HG03378 (cell line): ENCODE data around the gene SELENOM.
"Not testable (repeated sequence)": the region's sequence is repeated elsewhere in the genome, so short reads cannot be mapped to it uniquely, and the experiment has no call there.

Experiments
- ATAC-seq: cut with Tn5 transposase; IDR thresholded peaks from one replicate; pipeline ENCODE4 v1.9.1; 2021; ENCODE audit warnings: mild to moderate bottlenecking, moderate library complexity; ENCODE audit not compliant: unreplicated experiment

The SELENOM gene

DNA sequence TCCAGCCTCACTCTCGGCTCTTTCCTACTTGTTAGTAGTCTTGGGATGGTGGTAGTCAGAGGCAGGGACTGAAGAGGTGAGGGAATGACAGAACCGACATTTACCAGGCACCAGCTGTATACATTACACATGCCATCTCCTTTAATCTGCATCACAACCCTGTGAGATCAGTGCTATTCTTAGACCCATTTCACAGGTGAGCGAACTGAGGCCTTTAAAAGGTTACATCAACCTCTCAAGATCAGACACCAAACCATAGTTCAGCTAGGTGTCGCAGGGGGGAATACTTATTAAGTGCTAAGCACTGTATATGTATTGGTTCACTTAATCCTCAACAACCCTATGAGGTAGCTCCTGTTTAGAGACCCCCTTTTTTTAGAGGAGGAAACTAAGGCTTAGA, 27.3 kb upstream of the SELENOM start:
- no peak for ATAC-seq

DNA sequence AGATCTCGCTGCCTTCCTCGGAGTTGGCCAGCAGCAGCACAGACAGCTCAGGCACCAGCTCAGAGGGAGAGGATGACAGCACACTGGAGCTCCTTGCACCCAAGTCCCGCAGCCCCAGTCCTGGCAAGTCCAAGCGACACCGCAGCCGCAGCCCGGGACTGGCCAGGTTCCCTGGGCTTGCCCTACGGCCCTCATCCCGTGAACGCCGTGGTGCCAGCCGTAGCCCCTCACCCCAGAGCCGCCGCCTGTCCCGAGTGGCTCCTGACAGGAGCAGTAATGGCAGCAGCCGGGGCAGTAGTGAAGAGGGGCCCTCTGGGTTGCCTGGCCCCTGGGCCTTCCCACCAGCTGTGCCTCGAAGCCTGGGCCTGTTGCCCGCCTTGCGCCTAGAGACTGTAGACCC, 26.5 kb upstream of the SELENOM start:
- ATAC-seq = no peak

DNA sequence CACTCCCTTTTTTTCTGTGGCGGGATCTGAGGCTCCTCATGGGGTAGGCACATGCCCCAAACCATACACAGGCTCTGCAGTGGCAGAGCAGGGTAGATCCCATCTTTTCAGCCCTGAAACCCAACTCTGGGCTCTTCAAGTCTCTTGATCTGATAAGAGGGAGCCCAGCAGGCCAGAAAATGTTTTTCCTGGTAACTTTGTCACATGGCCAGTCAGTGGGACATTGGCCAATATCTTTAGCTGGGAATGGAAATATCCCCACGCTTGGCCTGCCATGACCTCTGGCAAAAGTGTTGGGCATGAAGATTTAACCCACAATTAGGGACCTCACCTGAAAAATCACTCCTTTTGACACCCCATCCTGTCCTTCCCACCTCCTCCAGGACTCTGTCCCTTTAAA, 23.5 kb upstream of the SELENOM start:
- no peak for ATAC-seq

DNA sequence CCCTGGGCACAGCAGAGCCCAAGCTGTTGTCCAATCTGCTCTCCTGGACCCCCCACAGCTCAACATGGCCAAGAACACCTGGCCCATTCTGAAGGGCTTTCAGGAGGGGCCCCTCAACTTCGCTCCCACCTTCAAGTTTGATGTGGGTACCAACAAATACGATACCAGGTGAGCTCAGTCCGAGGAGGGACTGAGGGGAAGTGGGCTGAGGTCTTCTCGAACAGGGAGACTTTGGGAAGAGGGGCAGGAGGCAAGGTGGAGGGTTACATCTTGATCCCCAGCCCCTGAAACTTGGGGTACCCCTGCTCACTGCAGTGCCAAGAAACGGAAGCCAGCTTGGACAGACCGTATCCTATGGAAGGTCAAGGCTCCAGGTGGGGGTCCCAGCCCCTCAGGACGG, 20.8 kb upstream of the SELENOM start:
- no peak for ATAC-seq

DNA sequence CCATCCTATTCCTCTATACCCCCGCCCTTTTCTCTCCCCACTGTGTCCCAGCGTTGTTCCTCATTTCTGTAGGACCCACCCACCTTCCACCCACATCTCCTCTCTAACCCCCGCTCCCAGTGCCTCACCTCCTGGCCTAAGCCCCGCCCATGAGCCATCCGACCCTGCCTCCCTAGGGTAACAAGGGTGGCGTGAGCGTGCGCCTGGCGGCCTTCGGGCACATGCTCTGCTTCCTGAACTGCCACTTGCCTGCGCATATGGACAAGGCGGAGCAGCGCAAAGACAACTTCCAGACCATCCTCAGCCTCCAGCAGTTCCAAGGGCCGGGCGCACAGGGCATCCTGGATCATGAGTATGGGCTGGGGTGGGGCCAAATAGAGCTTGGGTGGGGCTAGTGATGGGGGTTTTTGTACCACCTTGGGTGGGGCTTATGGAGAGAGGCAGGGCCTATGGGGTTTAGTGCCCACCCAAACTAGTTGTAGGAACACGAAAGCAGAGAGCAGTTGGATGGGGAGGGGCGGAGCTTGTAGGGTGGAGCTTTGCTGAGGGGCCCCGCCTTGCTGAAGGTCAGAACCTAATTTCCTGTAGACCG, 19.9 kb upstream of the SELENOM start:
- no peak for ATAC-seq

DNA sequence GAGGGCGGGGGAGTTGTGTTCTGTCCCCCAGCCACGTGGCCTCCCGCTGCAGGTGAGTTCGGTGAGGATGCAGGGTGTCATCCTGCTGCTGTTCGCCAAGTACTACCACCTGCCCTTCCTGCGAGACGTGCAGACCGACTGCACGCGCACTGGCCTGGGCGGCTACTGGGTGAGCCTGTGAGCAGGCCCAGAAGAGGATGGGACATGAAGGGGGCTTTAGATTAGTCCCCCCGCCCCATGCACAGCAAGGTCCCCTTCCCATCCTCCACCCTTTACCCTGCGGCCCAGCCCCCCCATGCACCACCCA, 19.5 kb upstream of the SELENOM start:
- no peak for ATAC-seq

DNA sequence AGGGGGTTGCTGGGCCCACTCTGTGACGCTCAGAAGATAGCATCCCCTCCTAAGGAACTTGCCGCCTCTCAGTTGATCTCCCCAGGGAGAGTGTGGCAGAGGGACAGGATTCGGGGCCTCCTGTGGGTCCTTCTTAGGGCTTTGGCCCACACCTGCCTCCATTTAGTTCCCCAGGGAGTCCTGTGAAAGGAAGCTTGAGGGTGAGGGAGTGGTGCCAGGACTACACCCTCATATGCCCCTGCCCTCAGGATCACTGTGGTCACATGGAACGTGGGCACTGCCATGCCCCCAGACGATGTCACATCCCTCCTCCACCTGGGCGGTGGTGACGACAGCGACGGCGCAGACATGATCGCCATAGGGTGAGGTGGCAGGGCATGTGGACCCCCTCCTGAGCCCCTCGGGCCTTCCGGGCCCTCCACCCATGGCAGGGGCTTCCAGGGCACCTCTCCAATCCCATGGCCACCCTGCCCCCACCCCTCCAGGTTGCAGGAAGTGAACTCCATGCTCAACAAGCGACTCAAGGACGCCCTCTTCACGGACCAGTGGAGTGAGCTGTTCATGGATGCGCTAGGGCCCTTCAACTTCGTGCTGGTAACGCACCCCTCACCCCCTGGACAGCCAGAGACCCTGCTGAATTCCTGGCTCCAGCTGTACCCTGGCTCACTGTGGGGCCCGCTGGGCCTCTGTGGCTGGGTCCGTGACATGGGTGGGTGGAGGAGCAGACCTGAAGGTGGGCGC, 18.9 kb upstream of the SELENOM start:
- no peak for ATAC-seq

DNA sequence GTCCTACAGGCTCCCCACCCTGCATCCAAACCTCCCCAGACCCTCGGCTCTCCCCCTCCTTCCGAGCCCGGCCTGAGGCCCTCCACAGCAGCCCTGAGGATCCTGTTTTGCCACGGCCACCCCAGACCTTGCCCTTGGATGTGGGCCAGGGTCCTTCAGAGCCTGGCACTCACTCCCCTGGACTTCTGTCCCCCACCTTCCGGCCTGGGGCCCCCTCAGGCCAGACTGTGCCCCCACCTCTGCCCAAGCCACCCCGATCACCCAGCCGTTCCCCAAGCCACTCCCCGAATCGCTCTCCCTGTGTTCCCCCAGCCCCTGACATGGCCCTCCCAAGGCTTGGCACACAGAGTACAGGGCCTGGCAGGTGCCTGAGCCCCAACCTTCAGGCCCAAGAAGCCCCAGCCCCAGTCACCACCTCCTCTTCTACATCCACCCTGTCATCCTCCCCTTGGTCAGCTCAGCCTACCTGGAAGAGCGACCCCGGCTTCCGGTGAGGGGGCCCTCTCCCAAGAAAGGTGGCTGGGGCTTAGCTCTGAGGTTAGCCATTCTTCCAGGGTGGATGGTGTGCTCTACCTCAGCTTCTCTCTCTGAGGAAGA, 18.3 kb upstream of the SELENOM start:
- no peak for ATAC-seq

DNA sequence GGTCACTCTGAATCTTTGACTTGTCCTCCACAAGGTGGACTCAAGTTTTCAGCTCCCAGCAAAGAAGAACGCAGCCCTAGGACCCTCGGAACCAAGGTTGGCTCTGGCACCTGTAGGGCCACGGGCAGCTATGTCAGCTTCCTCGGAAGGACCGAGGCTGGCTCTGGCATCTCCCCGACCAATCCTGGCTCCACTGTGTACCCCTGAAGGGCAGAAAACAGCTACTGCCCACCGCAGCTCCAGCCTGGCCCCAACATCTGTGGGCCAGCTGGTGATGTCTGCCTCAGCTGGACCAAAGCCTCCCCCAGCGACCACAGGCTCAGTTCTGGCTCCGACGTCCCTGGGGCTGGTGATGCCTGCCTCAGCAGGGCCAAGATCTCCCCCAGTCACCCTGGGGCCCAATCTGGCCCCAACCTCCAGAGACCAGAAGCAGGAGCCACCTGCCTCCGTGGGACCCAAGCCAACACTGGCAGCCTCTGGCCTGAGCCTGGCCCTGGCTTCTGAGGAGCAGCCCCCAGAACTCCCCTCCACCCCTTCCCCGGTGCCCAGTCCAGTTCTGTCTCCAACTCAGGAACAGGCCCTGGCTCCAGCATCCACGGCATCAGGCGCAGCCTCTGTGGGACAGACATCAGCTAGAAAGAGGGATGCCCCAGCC, 17.6 kb upstream of the SELENOM start:
- ATAC-seq = no peak

DNA sequence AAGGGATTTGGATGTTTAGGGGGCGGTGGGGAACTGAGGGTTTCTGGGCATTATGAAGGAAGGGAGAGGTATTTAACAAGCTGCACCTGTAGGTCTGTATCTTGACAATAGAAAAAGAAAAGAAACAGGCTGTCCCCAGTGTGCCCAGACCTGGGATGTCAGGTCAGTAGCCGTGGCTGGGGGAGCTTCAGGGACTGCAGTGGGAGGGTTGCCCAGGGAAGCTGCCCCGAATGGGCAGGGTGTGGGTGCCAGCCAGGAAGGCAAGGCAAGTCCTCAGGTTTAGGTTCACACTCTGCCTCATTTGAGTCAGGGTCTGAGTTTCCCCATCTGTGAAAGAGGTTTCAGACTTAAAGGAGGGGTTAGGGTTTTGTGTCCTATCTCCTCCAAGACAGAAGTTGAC, 16.9 kb upstream of the SELENOM start:
- no peak for ATAC-seq

DNA sequence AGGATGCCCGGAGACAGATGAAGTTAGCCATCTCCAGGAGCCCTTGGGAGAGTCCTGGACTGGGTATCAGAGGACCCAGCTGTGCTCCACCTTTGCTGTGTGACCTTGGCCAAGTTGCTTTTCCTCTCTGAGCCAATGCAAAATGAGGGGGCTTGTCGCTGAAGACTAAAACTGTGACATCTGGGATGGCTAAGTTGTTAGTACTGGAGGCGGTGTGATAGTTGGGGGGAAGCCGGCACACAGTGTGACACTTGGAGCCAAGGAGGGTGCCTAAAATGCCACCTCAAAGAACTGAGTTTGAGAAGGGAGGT, 15.9 kb upstream of the SELENOM start:
- ATAC-seq = no peak

DNA sequence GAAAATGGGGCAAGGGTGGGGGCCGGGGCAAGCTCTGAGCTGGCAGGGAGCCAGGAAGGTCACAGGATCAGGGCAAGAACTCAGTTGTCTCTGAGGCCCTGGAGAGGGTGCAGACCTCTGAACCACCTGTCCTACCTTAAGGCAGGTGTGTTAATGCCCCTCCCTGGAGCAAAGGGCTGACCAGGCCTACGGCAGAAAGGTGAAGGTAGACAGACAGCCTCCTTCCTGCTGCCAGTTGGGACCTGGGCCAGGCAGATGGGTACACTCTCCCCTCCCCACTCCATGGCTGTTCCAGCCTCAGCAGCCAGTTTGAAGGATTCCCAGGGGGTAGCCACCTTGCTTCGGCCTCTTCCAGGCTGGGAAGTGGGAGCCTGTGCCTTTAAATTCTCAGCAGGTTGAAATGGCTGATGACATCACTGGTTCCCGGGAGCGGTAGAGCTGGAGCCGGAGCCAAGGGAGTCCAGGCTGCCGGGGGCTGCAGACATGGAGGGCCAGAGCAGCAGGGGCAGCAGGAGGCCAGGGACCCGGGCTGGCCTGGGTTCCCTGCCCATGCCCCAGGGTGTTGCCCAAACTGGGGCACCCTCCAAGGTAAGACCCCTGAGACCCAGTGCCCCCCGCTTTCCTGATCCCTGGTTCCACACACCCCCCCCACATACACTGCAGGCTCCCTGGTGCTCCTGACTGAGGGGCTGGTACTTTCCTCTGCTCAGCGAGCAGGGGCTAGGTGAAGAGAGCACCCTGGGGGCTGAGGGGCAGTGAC, 15.3 kb upstream of the SELENOM start, which contains the start of gene INPP5J:
INPP5J (plus strand) TSS at position 435 of the 760 bp plus-strand sequence; CDS start at position 484, 49 bp downstream.
- no peak for ATAC-seq

DNA sequence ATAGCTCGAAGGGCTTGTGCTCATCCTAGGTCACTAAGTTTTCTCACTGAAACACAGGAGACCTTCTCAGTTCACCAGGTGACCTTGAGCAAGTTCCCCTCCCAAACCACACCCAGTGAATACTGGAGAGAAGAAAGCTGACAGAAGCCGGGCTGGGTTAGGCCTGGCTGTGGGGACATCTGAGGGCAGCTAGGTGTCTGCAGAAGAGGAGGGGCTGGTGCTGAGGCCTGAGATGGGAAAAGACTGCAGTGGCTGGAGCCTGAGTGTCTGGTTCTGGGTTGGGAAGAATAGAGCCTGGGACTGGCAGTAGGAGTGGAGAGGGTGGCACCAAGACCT, 14.8 kb upstream of the SELENOM start:
- ATAC-seq = no peak

DNA sequence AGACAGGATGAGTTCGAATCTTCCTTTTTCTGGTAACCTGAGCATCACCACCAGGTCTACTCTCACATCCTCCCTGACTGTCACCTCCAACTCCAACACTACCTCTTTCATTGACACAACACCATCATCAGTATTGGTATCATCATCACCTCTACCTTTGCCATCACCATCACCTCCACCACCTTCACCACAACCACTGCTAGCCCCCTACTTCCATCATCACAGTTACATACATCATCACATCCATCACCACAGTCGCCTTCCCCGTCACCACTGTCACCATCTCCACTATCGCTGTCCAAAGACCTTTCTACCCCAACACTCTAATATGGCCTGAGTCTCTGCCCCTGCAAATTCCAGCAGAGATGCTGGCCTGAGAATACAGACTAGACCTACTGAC, 14.0 kb upstream of the SELENOM start:
- no peak for ATAC-seq

DNA sequence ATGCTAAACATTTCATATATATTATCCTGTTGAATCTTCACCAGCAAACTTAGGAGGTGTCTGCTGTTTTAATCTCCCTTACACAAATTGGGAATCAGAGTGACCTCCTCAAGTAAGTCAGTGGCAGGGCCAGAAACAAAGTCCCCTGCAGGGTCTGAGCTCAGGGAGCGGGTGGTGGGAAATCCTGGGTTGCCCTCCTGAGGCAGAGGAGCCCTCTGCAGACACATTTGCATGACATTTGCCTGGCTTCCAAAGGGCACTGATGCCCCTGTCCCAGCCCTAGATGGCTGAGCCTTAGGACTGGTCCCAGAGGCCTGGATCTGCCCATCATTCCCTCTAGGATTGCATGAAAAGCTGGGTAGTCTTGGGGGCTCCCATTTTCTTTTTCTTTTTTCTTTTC, 13.3 kb upstream of the SELENOM start:
- no peak for ATAC-seq

DNA sequence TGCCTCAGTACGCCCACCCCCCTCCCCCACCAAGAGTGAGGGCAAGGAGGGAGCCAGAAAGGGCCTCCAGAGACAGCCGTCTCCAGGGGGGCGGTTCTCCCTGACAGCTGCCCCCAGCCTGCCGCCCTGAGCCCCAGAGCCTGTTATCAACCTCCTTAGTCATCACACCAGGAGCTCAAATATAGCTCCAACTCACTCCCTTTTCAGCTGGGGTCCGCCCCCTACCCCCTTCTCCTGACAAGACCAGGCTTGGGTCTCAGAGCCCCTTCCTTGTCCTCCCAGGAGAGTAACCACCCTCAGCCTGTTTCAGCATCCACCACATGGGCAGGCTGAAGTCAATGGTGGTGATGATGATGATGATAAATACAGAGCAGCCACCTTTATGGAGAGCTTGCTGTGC, 12.9 kb upstream of the SELENOM start:
- ATAC-seq = no peak

DNA sequence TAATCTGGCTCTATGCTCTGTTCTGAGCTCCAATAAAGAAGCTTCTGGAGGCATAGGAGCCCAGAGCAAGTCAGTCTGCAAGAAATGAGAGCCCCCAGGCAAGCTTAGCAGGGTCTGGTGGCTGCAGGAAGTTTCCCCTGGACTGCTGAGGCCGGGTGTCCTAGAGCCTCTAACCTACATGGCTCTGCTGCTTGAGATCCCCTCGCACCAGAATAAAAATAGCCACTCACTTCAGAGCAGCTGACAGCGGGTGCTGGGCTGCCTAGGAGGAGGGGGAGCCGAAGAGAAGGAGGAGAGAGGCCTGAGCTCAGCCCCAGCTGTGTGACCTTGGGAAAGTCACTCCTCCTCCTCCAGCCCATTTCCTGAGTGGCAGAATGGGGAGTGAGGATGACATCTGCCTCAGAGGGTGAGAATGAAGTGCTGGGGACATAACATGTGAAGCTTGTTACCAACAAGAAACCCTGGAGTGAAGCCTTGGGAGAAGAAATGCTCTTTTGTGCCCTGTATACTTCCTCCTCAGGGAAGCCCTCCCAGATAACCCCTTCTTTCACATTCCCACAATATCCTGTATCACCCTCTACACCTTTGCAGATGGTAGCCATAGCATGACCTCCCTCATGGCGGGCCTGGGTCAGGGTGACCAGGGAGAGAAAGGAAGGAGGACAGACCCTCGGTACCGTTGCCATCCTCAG, 11.8 kb upstream of the SELENOM start:
- no peak for ATAC-seq

DNA sequence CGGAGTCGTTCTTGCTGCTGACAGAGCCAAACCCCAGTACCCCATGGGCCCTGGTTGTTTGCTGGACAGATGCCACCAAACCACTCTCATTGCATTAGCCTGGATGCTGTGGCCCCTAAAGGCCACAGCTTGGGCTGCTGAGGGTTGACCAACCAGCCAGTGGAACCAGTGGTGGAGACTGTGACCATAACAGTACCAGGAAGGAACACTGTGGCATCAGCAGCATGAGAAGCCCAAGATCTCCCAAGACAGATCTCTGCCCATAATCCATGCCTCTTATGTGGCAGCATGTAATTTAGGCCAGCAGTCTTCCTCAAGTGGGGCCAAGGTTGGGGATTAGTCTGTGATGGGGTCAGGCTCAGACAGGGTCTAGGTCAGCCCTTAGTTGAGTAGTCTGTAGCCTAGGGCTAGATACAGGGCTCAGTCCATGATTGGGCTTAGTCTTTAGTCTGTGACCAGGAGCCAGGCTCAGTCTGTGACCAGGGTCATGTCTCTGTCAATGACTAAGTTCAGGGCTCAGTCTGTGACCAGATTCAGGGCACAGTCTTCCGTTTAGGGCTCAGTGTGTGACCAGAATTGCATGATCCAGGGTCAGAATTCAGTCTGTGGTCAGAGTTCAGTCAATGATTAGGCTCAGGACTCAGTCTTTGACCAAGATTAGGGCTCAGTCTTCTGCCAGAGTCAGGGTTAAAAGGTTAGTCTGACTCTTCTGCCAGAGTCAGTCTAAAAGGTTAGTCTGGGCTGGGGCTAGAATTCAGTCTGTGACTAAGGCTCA, 10.9 kb upstream of the SELENOM start:
- no peak for ATAC-seq

DNA sequence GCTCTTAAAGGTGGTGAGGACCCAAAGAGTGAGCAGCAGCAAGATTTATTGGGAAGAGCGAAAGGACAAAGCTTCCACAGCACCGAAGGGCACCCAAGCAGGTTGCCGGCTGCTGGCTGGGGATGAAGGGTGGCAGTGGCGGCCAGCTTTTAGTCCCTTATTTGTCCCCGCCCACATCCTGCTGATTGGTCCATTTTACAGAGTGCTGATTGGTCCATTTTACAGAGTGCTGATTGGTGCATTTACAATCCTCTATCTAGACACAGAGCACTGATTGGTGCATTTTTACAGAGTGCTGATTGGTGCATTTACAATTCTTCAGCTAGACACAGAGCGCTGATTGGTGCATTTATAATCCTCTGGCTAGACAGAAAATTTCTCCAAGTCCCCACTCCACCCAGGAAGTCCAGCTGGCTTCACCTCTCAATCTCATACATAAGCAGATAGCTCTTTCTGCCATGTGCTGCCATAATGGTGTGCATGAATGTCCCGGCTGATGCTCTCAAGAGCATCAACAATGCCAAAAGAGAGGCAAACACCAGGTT, 5.3 kb upstream of the SELENOM start:
- ATAC-seq = not testable (repeated sequence)

DNA sequence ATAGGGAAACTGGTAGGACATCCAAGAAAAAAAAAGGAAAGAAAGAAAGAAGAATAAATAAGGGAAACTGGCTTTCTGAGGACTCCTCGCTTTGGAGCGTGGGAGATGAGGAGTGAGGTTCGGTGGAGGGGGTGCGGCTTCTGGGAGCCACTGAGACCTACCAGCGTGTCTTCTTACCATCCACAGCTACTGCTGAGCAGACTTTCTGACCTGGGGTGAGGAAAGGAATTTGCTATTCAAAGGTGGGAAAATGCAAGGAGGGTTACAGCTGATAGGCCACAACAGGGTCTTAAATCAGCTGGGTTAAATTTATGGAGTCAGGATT, 488 bp upstream of the SELENOM start:
- ATAC-seq = no peak
